Rectal smooth muscle tissue (tissue), 1 donor: ENCODE data around the gene SYT1.

ENCODE experiments used
- H3K27ac ChIP-seq: one replicate; pipeline ENCODE4 v1.7.0; 2013; ENCODE audit warnings: low read depth, low read length, inconsistent platforms
- H3K27me3 ChIP-seq: one replicate; pipeline ENCODE4 v1.7.0; 2013; ENCODE audit warnings: low read length; ENCODE audit not compliant: control insufficient read depth, insufficient read depth
- H3K36me3 ChIP-seq: one replicate; pipeline ENCODE4 v1.7.0; 2013; ENCODE audit warnings: low read length; ENCODE audit not compliant: control insufficient read depth, insufficient read depth
- H3K4me1 ChIP-seq: one replicate; pipeline ENCODE4 v1.7.0; 2013; ENCODE audit warnings: low read length; ENCODE audit not compliant: control insufficient read depth, insufficient read depth
- H3K4me3 ChIP-seq: one replicate; pipeline ENCODE4 v1.7.0; 2013; ENCODE audit warnings: low read length
- H3K9ac ChIP-seq: one replicate; pipeline ENCODE4 v1.7.0; 2013; ENCODE audit warnings: low read length

The SYT1 gene

GRCh38 chr12:79140711-79141110, 276.1 kb downstream of the SYT1 start:
- Histone ChIP-seq H3K4me1 (no peaks in the 10 kb centered on the region), H3K27ac (no peak overlapping the region), H3K9ac (no peak overlapping the region), H3K36me3 (no peaks in the 10 kb centered on the region), H3K4me3 (no peak overlapping the region), H3K27me3 (no peaks in the 10 kb centered on the region)

GRCh38 chr12:79141776-79142175, 277.2 kb downstream of the SYT1 start:
- no peak overlapping the region for H3K27ac ChIP-seq
- H3K36me3 ChIP-seq, result no peaks in the 10 kb centered on the region
- no peaks in the 10 kb centered on the region for H3K4me1 ChIP-seq
- no peak overlapping the region for H3K9ac ChIP-seq
- H3K27me3 ChIP-seq, result no peaks in the 10 kb centered on the region
- no peak overlapping the region for H3K4me3 ChIP-seq

GRCh38 chr12:79143803-79144202, 279.2 kb downstream of the SYT1 start:
- Histone ChIP-seq H3K27ac (no peak overlapping the region), H3K36me3 (no peaks in the 10 kb centered on the region), H3K27me3 (no peaks in the 10 kb centered on the region), H3K4me1 (no peaks in the 10 kb centered on the region), H3K4me3 (no peak overlapping the region), H3K9ac (no peak overlapping the region)

GRCh38 chr12:79151956-79152355, 287.4 kb downstream of the SYT1 start:
- Histone ChIP-seq H3K36me3 (no peaks in the 10 kb centered on the region), H3K27ac (no peak overlapping the region)

GRCh38 chr12:79155683-79156082, 291.1 kb downstream of the SYT1 start:
- Histone ChIP-seq H3K27me3 (no peaks in the 10 kb centered on the region), H3K4me1 (no peaks in the 10 kb centered on the region), H3K36me3 (no peaks in the 10 kb centered on the region), H3K27ac (no peak overlapping the region), H3K4me3 (no peak overlapping the region), H3K9ac (no peak overlapping the region)

More at GRCh38 chr12:79151956-79152355, 287.4 kb downstream of the SYT1 start:
- no peaks in the 10 kb centered on the region for H3K4me1 ChIP-seq
- no peak overlapping the region for H3K4me3 ChIP-seq
- H3K9ac ChIP-seq, result no peak overlapping the region
- no peaks in the 10 kb centered on the region for H3K27me3 ChIP-seq

- Histone ChIP-seq H3K27me3 (no peaks in the 10 kb centered on the region), H3K36me3 (no peaks in the 10 kb centered on the region), H3K9ac (no peak overlapping the region), H3K4me1 (no peaks in the 10 kb centered on the region), H3K4me3 (no peak overlapping the region), H3K27ac (no peak overlapping the region)
Measured at GRCh38 chr12:79156846-79157463, 292.4 kb downstream of the SYT1 start.

GRCh38 chr12:79161249-79161934, 296.8 kb downstream of the SYT1 start:
- Histone ChIP-seq H3K36me3 (no peaks in the 10 kb centered on the region), H3K27me3 (no peaks in the 10 kb centered on the region), H3K27ac (no peak overlapping the region), H3K4me1 (no peaks in the 10 kb centered on the region), H3K4me3 (no peak overlapping the region), H3K9ac (no peak overlapping the region)

- H3K27ac ChIP-seq, result no peak overlapping the region
- no peak overlapping the region for H3K4me3 ChIP-seq
- no peak overlapping the region for H3K9ac ChIP-seq
- H3K27me3 ChIP-seq, result no peaks in the 10 kb centered on the region
- no peaks in the 10 kb centered on the region for H3K36me3 ChIP-seq
- no peaks in the 10 kb centered on the region for H3K4me1 ChIP-seq
Measured at GRCh38 chr12:79162147-79162772, 297.7 kb downstream of the SYT1 start.

- H3K9ac ChIP-seq, result no peak overlapping the region
- no peak overlapping the region for H3K4me3 ChIP-seq
- no peak overlapping the region for H3K27ac ChIP-seq
- no peaks in the 10 kb centered on the region for H3K4me1 ChIP-seq
- H3K27me3 ChIP-seq, result no peaks in the 10 kb centered on the region
- no peaks in the 10 kb centered on the region for H3K36me3 ChIP-seq
Measured at GRCh38 chr12:79162948-79163347, 298.4 kb downstream of the SYT1 start.

- H3K4me1 ChIP-seq, result no peaks in the 10 kb centered on the region
- H3K27ac ChIP-seq, result no peak overlapping the region
- H3K9ac ChIP-seq, result no peak overlapping the region
- H3K4me3 ChIP-seq, result no peak overlapping the region
- H3K36me3 ChIP-seq, result no peaks in the 10 kb centered on the region
- no peaks in the 10 kb centered on the region for H3K27me3 ChIP-seq
Measured at GRCh38 chr12:79164890-79165289, 300.3 kb downstream of the SYT1 start.

- H3K27me3 ChIP-seq, result no peaks in the 10 kb centered on the region
- H3K36me3 ChIP-seq, result no peaks in the 10 kb centered on the region
- H3K9ac ChIP-seq, result no peak overlapping the region
- H3K4me3 ChIP-seq, result no peak overlapping the region
- no peaks in the 10 kb centered on the region for H3K4me1 ChIP-seq
- H3K27ac ChIP-seq, result no peak overlapping the region
Measured at GRCh38 chr12:79168687-79169086, 304.1 kb downstream of the SYT1 start.

GRCh38 chr12:79174626-79175025, 310.1 kb downstream of the SYT1 start:
- H3K36me3 ChIP-seq, result no peaks in the 10 kb centered on the region
- H3K27ac ChIP-seq, result no peak overlapping the region

GRCh38 chr12:79183003-79183402, 318.4 kb downstream of the SYT1 start:
- no peak overlapping the region for H3K9ac ChIP-seq
- H3K36me3 ChIP-seq, result no peaks in the 10 kb centered on the region
- no peak overlapping the region for H3K27ac ChIP-seq
- no peaks in the 10 kb centered on the region for H3K27me3 ChIP-seq
- no peak overlapping the region for H3K4me3 ChIP-seq
- no peaks in the 10 kb centered on the region for H3K4me1 ChIP-seq

More at GRCh38 chr12:79174626-79175025, 310.1 kb downstream of the SYT1 start:
- Histone ChIP-seq H3K27me3 (no peaks in the 10 kb centered on the region), H3K4me3 (no peak overlapping the region), H3K4me1 (no peaks in the 10 kb centered on the region), H3K9ac (no peak overlapping the region)
